A673 (cell line): Measurements from ENCODE around the gene BCLAF3. TPM values are rescaled to one million over a fixed set of nuclear protein-coding genes. Genes with fewer than 3 reads are reported as not detected.

Source experiments
- BruUV-seq: library from RNA; stranded (reverse); fragments of 400-500 nt; replicated peaks from 2 replicates; lab custom pipeline; 2021; lab: Mats Ljungman, UMichigan
- CTCF ChIA-PET: fragments of 300-600 bp; sonication (Branson Sonifier 250); formaldehyde crosslinking; loops from one replicate; lab custom pipeline; 2022; ENCODE audit warnings: antibody characterized with exemption; lab: Charles Lee
- POLR2A ChIA-PET: fragments of 300-600 bp; sonication (Branson Sonifier 250); formaldehyde crosslinking; loops from one replicate; lab custom pipeline; 2022; ENCODE audit warnings: antibody characterized with exemption; ENCODE audit not compliant: low non-redundant PET; lab: Charles Lee
- DNase-seq: peaks from one replicate; pipeline ENCODE4 v3.0.0-alpha.2; 2015; ENCODE audit warnings: low spot score
- H3K27ac ChIP-seq: fragments of 200-600 bp; sonication (generic); 2 replicates; pipeline ENCODE4 v1.5.1; 2016; ENCODE audit warnings: mixed run types, low read depth, mild to moderate bottlenecking, mixed read lengths, antibody characterized with exemption, low read length; ENCODE audit not compliant: poor library complexity, severe bottlenecking
- H3K27me3 ChIP-seq: fragments of 200-600 bp; sonication (generic); replicated peaks from 2 replicates; pipeline ENCODE4 v1.6.1; 2017; ENCODE audit warnings: mixed run types, low read depth, mild to moderate bottlenecking, mixed read lengths, antibody characterized with exemption, low read length; ENCODE audit not compliant: insufficient read depth, poor library complexity
- H3K36me3 ChIP-seq: fragments of 200-600 bp; sonication (generic); 2 replicates; pipeline ENCODE4 v1.6.1; 2016; ENCODE audit warnings: mixed run types, mild to moderate bottlenecking, mixed read lengths, antibody characterized with exemption, low read length; ENCODE audit not compliant: insufficient read depth, poor library complexity, severe bottlenecking
- H3K4me1 ChIP-seq: fragments of 200-600 bp; sonication (generic); 2 replicates; pipeline ENCODE4 v1.6.1; 2017; ENCODE audit warnings: mixed run types, mild to moderate bottlenecking, mixed read lengths, antibody characterized with exemption, low read length; ENCODE audit not compliant: insufficient read depth, poor library complexity, severe bottlenecking
- H3K4me3 ChIP-seq: fragments of 200-600 bp; sonication (generic); 2 replicates; pipeline ENCODE4 v1.5.1; 2016; ENCODE audit warnings: low read depth, mixed run types, mild to moderate bottlenecking, mixed read lengths, low read length; ENCODE audit not compliant: poor library complexity, severe bottlenecking
- H3K9me3 ChIP-seq: fragments of 200-600 bp; sonication (generic); 2 replicates; pipeline ENCODE4 v1.6.1; 2016; ENCODE audit warnings: mixed run types, low read depth, mild to moderate bottlenecking, mixed read lengths, antibody characterized with exemption, low read length; ENCODE audit not compliant: poor library complexity, severe bottlenecking
- EZH2 ChIP-seq: fragments of 200-600 bp; sonication (generic); IDR thresholded peaks from 2 replicates; pipeline ENCODE4 v1.6.1; 2017; ENCODE audit warnings: borderline replicate concordance, low read depth, mild to moderate bottlenecking, mixed read lengths, antibody characterized with exemption, low read length; ENCODE audit not compliant: poor library complexity, severe bottlenecking
- intact Hi-C: fragments of 100-400 bp; cut with micrococcal nuclease; formaldehyde crosslinking; loops from one replicate; pipeline ENCODE4 v1.10.0; 2022; ENCODE audit not compliant: unreplicated experiment
- total RNA-seq: library from RNA; stranded (reverse); gene quantifications from 2 replicates; pipeline ENCODE4 v1.2.3, GENCODE V29; 2021
- TF ChIP-seq, protein P1 (sequence below): fragments of 300-800, 200-600 bp; sonication (generic); conservative IDR thresholded peaks from 2 replicates; pipeline ENCODE4 v1.5.1; 2017; ENCODE audit warnings: low read depth, mild to moderate bottlenecking, antibody characterized with exemption, low read length, moderate library complexity, mixed read lengths

BCLAF3 gene
- total RNA-seq, 1 experiment from 2014 or later = 7.7 TPM

DNA sequence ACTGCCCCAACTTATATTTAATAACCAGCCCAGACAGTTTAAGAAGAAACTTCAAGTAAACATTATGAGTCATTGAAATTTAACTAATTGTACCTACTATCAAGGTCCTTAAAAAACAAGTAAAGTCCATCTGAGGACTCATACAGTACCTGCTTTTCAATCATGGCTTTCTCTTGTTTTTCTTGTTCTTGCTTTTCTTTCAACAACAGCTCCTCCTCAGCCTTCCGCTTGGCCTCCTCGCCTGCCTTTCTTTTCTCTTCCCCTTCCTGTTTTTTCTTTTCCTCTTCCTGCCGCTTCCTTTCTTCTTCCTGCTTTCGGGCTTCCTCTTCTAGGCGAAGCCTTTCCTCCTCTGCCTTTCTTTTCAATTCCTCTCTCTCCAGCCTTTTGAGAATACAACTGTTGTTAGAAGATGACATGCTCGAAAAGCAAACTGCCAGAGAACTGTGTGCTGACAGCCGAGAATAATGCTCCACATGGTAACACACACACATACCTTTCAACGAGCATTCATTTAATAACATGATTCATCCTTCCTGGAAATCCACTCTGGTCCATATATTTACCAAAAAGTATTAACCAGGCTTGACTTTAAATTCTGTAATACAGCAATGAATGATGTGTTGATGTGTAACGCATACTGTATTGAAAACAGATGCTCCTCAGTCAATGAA lies 25.2 kb upstream of the BCLAF3 start:
- Histone ChIP-seq H3K4me3 (no peak overlapping the region), H3K27me3 (no peaks in the 10 kb centered on the region), H3K27ac (no peak overlapping the region), H3K4me1 (no peaks in the 10 kb centered on the region), H3K9me3 (no peaks in the 10 kb centered on the region), H3K36me3 (no peaks in the 10 kb centered on the region)
- intact Hi-C loops = no loop called here
- no peak for TF ChIP-seq EZH2
- no peak for DNase-seq
- CTCF ChIA-PET = no interaction called here
- POLR2A ChIA-PET = interaction anchor here (0.6 kb wide), 1 partner anchor 11 kb away, joined by 3 read pairs; no protein-coding TSS in a partner anchor
- no TSS peak for BruUV-seq

DNA sequence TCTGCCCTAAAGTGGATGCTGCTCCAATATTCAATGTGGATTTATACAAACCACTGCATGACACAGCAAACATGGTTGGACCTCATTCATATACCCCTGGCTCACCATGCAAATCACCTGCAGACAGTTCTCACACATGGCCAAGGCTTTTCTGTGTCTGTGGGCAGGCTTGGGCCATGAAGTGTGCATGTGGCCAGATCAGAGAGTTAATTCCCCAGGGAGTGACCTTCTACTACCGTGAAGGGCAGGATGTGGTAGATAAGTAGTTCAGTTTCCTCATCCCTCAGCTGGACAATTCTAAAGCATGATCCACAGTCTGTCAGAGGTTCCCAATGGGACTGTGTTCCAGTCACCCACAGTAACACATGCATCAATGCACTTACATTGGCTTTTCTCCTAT lies 24.6 kb upstream of the BCLAF3 start:
- ChIA-PET CTCF (no interaction called here), POLR2A (no interaction called here)
- BruUV-seq = no TSS peak
- H3K4me1 ChIP-seq = no peaks in the 10 kb centered on the region
- no peaks in the 10 kb centered on the region for H3K36me3 ChIP-seq
- no peaks in the 10 kb centered on the region for H3K27me3 ChIP-seq
- no peak for TF ChIP-seq EZH2
- TF ChIP-seq, protein P1, sequence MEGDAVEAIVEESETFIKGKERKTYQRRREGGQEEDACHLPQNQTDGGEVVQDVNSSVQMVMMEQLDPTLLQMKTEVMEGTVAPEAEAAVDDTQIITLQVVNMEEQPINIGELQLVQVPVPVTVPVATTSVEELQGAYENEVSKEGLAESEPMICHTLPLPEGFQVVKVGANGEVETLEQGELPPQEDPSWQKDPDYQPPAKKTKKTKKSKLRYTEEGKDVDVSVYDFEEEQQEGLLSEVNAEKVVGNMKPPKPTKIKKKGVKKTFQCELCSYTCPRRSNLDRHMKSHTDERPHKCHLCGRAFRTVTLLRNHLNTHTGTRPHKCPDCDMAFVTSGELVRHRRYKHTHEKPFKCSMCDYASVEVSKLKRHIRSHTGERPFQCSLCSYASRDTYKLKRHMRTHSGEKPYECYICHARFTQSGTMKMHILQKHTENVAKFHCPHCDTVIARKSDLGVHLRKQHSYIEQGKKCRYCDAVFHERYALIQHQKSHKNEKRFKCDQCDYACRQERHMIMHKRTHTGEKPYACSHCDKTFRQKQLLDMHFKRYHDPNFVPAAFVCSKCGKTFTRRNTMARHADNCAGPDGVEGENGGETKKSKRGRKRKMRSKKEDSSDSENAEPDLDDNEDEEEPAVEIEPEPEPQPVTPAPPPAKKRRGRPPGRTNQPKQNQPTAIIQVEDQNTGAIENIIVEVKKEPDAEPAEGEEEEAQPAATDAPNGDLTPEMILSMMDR = no peak
- no peak for DNase-seq
- H3K4me3 ChIP-seq = no peak overlapping the region
- H3K27ac ChIP-seq = no peak overlapping the region
- H3K9me3 ChIP-seq = no peaks in the 10 kb centered on the region
- intact Hi-C loops = no loop called here

DNA sequence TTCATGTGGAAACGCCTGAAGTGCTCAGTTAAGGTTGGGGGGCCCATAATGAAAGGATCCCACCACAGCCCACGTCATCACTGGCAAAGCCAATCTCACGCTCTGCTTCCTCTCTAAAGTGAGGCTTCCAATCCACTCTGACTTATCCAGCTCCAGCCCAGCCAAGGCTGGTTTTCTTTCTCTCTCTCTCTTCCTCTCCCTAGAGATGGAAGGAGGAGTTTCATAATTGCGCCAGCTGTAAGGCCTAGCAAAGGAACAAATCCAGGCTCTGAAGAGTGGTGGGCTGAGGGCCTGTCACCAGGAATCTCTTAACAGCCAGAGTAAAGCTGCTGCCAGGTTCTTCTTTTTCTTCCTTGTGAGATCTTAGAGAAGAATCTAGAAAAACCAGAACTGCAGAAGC lies 20.7 kb upstream of the BCLAF3 start:
- TF ChIP-seq, protein P1 = no peak
- TF ChIP-seq EZH2 = no peak
- H3K9me3 ChIP-seq = no peaks in the 10 kb centered on the region
- peak; percentile 4 for DNase-seq
- BruUV-seq = no TSS peak
- H3K4me1 ChIP-seq = no peaks in the 10 kb centered on the region
- POLR2A ChIA-PET = no interaction called here
- no peak overlapping the region for H3K27ac ChIP-seq
- intact Hi-C loops = no loop called here
- H3K36me3 ChIP-seq = no peaks in the 10 kb centered on the region
- CTCF ChIA-PET = no interaction called here
- H3K27me3 ChIP-seq = no peaks in the 10 kb centered on the region
- no peak overlapping the region for H3K4me3 ChIP-seq
